Fibroblast of peridontal ligament (primary cell): ENCODE results near the gene PLCH2.

Experiments used
- DNase-seq: peaks from one replicate; pipeline ENCODE4 v3.0.0-alpha.2; 2010; ENCODE audit errors: extremely low read depth

PLCH2 gene

DNA sequence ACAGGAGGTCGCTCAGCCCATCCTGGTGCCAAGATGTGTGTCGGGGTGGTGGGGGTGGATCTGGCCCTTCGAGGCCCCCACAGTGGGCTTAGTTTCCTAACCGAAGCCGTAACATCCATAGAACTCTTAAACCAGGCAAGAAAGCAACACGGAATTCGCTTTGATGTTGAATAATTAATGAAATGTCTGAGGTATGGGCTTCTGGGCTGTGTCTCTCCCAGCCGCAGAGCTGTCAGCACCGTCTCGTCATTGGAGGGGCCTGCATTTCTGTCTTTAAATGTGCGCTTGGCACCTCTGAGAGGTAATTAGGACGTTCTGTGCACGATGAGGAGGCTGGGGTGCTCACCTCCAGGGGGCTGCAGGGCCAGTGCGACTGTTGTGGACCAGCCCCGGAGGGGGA, 13.3 kb upstream of the PLCH2 start:
- no peak for DNase-seq

DNA sequence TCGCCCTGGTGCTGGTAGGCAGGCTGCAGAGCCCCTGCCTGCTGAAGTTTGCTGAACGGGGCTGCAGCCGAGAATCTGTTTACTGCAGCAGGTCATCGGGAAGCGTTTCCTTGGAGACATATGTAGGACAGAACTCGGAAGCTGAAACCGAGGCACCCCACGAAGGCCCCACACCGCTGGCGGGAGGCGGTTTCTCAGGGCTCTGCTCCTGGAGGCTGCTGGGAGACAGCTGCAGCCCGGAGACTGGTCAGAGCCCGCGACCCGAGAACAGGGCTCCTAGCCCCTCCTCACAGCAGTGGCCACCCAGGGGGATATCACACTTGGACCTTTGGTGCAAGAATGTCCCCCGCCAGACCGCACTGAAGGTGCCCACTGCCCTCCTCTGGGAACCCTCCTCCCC, 12.7 kb upstream of the PLCH2 start:
- DNase-seq, result no peak

DNA sequence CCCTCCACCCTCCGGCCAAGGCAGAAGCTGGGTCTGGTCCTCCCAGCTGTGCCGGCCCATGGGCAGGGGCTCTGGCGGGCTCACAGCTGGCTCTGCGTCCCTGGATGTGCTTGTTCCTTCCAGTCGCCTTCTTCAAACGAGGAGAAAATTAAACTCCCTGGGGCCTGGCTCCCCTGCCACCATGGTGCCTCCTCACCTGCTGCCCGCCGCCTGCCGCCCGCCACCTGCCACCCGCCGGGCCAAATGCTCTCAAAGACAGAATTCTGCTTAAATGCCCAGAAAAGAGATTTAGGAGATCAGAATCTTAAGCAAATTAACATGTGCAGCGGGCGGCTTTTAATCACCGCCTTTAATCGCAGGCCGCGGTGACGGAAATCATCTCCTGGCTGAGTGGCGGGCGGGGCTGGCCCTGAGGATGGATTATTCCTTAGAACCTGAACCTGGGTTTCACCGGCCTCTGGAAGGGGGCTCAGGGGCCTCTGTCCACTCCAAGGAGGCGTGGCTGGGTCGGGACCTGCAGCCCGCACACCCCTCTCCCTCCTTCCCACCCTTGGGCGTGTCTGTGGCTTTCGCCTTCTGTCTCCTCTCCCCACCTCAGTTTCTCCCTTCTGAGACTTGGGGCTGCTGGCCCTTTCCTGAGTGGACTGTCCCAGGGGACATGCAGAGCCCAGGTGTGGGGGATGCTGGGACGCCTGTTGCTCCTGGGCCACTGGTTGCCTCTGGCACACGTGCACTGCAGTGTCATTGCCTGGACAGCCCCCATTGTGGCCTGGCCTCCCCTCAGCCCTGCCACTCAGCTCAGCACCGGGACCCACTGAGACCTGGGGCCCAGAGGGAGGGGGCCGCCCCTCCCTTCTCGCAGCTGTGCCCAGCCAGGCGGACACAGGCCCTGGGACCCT, 10.5 kb upstream of the PLCH2 start:
- no peak for DNase-seq

DNA sequence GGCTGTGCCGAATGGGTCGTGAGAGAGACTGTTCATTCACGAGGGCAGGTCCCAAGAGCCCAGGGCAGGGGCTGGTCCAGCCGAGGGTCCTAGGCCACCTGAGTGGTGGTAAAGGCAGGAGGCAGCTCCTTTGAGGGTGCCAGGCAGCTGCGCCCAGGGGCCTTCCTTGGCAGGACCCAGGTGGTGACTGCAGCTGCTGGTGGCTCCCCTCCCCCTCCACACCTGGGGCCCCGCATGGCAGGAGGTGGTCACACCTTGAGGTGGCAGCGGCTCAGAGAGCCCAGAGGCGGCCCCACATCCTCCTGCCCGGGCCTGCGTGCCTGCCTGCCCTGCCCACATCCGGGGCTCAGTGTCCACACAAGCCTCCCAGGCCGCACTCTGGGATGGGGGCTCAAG, 9.8 kb upstream of the PLCH2 start:
- no peak for DNase-seq

DNA sequence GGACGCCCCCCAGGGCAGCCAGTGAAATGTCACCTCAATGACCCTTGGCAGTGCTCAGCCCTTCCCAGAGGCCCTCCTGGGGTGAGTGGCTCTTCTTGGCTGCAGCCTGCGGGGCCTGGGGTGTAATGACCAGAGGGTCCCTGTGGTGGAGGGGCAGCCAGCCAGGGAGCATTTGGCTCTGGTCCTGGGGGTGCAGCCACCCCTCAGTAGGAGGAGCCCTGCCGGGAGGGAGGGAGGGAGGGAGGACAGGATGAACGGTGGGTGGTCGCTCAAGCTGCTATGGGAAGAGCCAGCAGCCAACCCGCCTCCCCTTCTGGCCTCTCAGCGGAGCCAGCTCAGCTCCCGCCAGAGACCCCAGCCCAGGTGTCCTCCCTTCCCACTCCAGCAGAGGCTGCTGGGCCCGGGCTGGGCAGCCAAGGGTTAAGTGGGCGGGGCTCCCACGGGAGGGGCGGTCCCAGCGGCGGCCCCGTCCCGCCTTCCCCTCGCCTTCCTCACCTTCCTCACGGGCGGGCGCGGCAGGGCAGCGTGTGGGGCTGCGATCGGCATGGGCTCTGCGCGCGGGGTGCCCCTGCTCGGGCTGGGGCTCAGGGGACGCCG, 9.0 kb upstream of the PLCH2 start:
- no peak for DNase-seq

DNA sequence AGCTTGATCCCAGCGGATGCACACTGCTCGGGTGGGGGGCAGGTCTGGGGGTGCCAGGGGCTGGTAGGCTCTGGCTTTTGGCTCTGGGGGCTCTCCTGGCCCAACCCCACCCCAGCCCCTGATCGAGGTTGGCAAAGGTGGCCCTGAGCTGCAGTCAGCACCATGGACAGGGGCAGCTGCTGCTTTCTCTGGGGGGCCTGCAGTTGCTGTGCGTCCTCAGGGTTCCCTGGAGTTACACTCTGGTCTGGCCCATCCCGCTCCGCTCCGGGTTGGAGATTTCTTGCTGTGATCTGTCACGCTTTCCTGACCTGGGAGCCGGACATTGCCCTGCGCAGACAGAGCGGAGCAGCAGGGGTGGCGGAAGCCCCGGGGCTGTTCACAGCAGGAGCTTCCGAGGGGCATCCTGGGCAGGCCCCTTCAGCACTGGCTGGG, 8.0 kb upstream of the PLCH2 start:
- peak; percentile 18 for DNase-seq

DNA sequence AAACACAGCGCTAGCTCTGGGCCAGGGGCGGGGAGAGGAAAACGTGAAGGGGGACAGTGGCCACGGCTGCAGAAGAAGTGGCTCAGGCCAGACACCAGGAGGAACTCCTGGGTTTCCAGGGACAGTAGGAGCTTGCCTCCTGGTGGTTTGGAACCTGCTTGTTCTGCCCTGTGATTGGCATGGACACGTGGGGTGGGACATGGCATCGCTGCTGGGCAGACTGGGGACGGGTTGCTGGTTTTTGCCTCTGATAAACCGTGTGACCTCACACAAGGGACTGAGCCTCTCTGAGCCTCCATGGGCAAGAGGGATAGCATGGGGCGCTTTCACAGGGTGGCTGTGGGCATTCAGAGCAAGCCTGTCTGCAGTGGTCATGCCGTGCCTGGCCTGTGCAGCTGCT, 7.5 kb upstream of the PLCH2 start:
- DNase-seq, result no peak

DNA sequence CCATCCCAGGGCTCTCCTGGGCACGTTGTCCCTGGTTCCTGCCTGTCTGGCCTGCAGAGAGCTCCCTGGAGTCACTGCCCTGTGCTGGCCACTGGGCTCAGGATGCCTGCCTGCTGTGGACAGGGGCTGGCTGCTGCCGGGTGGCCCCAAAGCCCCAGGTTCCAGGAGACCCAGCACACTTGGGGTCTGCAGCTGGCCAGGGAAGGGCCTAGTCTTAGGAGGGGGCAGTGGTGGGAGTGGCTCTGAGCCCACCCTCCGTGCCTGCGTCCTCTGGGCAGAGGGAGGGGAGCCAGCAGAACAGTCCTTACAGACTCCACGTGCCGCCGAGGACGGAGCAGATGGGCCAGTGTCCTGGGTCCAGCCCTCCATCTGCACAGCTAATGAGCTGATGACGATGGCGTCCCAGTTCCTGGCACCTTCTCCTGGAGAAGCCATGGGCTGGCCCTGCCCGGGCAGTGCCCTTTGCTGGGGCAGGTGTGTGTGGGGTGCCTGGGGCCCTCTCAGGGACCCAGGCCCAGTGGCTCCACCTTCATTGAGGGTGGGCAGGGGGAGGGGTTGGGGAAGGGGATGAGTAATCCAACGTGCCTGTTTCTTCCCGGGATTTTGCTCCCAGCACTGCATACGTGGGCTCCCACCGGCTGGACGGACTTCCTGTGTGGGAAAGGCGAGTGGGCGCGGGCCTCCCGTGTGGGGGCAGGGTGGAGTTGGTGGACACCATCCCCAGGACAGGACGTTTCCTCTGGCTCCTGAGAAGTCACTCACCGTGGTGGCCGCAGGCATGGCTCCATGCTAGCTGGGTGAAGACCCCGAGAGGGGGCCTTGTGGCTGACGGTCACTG, 6.8 kb upstream of the PLCH2 start:
- no peak for DNase-seq

DNA sequence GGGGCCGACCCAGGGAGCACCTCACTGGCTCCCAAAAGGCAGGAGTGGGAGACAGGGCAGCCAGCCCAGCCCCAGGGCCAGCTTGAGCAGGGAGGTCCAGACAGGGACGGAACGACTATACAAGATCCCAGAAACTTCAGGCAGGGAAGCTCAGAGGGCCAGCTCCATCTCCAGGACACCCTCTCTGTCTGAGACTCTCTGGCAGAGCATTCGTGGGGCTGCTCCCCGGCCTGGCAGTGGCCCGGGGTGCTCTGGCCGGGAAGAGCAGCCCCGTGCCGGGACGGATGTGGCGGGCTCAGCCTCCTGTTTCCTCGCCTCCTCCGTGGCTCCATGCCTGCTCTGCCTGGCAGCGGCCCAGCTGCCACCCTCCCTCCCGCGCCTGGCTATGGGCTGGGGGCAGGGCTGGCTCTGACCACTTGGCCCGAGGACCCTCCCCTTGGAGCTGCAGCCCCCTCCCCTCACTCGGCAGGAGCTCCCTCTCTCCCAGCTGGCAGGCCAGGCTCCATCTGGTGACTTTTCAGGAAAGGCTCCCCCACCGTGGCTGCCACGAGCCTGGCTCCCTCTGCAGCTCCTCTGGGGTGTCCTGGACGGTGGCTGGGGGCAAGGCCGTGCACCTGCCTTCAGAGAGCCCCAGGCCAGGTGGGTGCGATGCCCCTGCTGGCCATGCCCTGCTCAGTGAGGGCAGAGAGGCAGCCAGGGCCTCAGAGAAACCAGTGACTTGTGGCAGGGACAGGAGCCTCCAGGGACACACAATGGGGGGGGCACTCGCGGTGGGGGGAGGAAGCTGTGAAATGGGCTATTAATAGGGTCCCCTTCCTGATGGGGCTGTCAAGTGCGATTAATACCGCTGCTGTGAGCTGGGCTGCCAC, 5.6 kb upstream of the PLCH2 start:
- DNase-seq, result no peak

DNA sequence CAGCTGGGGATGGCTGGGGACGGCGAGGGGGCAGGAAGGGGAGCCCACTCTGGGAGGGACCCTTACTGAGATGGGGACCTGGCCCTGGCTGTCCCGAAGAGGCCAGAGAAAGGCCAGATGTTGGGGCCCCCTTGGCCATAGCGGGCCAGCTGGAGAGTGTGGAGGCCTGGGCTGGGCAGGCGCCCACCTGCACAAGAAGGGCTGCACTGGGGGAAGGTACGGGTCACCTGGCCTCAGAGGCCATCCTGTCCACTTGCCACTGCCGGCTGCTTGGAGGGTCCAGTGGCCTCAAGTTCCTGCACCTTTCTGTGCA, 5.0 kb upstream of the PLCH2 start:
- no peak for DNase-seq

DNA sequence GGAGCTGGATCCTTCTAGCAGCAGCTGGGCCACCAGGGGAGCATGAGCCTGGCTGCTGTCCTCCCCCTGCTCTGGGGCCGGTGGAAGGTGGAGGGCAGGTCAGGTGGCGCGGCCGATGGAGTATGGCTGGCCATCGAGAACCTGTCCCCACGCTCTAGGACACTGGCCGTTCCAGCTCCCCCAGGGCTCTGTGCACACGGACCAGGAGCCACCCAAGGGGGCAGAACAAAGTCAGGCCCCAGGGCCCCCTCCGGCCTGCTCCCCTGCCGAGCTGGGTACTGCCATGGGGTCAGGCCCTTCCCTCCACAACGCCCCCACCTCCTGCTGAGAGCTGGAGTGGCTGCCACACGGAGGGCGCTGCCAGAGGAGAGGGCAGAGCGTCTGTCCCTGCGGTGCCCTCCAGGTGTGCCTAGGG, 4.5 kb upstream of the PLCH2 start:
- DNase-seq, result no peak

DNA sequence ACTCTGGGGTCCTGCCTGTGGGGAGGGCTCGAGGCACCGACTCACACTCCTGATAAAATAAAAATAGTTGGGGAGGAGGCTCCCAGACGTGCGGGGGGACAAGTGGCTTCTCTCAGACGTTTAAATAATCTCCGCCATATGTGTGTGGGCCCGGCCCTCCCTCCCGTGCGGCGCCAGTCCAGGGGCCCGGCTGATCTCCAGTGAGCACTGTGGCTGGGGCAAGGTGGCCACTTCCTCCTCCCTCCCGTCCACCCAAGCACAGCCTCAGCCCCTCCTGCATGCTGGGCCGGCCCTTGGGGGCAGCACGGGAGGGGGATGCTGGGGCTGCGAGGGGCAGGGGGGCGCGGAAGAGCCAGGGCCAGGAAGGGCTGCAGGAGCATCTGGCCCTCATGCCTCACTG, 4.0 kb upstream of the PLCH2 start:
- no peak for DNase-seq

DNA sequence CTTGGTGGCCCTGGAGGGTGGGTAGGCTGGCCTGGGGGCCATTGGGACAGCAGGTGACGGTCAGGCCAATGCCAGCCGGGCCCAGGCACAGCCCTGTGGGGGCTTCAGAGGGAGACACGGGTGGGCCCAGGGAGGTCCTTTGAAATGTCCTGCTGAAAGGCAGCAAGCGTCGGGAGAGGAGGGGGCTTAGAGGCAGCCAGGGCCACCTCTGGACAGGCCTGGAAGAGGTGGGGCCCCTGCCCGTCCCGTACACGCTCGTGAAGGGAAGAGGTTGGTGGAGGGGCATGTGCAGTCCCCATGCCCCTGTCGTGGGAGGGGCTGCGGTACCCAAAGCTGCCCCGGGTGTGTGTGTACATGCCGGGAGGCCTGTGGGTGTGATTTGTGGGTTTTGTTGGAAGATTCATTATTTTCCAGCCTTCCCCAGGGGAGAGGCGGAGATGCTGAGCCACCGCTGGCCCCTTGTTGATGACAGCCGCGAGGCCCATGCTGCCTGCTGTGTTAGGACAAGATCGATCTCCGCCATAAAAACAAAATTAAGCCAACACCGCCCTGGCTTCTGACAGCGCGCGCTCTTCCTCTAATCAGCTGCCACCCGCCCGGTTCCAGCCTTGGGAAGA, 3.4 kb upstream of the PLCH2 start:
- no peak for DNase-seq

DNA sequence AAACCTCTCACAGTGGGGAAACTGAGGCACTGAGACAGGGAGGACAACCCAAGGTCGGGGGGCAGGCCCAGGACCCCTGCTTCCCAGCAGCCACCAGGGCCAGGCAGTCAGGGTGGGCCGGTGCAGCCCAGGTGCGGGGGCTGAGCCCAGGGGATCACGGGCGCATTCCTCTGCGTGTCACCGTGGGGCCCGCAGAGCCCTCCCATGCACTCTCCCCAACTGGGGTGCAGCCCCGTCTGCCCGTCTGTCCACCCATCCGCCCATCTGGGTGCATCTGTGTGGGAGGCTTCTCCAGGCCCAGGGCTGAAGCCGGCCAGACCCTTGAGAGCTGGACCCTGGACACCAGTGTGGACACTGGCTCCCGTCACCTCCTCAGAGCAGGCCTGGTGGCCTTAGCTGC, 2.9 kb upstream of the PLCH2 start:
- no peak for DNase-seq

DNA sequence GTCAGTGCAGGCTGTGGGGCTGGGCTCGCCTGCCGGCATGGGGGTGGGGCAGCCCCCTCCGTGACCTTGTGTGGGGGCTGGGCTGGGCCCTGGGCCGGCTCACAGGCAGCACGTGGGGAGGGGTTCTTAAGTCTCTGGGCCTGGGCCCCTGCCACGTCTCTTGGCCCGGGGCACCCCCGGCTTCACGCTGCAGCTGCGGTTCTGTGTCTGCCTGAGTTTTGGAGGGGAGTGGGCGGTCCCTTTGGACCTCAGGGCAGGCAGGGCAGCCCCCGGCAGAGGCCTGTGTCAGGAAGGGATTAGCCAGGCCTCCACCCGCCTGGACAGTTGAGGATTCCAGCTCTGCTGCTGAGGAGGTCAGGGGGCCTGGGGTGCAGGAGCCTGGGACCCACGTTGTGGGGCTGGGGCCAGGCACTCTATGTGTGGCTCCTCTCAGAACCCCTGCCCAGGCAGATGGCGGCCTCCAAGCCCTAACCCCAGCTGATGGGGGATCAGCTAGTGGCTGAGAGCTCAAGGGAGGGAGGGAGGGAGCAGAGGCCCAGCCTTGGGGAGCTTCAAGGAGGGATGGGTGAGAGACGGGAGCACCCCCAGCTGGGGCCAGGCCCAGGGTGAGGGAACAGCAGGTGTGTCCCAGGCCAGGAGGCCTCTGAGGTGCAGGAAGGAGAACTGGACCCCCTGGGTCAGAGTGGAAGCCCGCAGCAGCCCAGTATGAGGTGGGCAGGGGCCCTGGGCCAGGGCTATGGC, 1.8 kb upstream of the PLCH2 start:
- DNase-seq, result no peak

DNA sequence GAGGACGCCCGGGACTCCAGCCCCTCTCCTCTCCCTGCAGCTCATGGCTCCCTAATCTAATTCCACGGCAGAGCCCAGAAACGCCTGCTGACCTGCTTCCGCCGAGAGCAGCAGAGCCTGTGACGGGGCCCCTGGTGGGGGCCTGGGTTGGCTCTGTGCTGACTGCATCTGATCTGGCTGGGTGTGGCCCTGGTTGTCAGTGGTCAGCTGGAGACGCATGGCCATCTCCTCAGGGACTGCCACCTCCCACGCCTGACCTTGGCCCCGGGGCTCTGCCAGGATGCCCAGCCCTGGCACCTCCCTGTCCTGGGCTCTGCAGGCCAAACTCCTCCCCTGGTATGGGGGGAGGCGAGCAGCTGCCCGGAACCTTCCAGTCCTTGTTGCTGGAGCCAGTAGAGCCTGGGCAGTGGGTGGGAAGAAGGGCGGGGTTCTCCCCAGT, 1.1 kb upstream of the PLCH2 start:
- no peak for DNase-seq

DNA sequence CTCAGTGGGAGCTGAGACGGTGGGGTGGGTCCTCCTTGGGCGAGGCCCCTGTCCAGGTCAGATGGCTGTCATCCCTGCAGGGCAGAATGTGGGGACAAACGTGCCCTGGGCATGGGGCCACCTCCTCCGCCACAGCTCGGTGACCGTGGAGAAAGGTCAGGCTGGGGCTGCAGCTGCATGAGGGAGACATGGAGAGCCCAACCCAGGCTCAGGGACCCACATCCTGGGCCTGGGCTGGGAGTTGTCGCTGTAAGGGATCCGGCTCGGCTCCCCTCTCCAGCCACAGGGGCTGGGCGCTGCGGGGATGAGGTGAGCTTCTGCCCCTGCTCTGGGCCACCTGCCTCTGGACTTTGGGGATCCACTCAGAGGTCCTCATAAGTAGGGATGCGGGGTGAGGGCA, 518 bp upstream of the PLCH2 start:
- DNase-seq, result no peak

DNA sequence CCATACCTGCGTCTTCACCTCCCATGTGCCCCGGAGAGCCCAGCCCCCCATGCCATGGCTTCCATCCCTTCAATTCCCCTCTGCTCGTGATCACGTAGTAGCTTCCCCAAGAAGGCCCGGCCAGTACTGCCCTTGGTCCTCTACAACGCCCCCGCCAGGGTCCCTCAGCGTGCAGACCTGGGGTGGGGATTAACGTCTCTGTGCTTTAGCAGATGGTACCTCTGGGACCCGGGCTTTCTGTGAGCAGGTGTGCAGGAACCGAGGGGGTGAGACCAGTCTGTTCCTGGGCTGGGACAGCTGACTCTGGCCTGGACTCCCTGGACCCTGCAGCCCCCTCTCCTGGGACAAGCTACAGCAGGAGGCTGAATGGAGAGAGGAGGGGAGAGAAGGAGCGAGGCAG, 1.2 kb downstream of the PLCH2 start:
- no peak for DNase-seq

DNA sequence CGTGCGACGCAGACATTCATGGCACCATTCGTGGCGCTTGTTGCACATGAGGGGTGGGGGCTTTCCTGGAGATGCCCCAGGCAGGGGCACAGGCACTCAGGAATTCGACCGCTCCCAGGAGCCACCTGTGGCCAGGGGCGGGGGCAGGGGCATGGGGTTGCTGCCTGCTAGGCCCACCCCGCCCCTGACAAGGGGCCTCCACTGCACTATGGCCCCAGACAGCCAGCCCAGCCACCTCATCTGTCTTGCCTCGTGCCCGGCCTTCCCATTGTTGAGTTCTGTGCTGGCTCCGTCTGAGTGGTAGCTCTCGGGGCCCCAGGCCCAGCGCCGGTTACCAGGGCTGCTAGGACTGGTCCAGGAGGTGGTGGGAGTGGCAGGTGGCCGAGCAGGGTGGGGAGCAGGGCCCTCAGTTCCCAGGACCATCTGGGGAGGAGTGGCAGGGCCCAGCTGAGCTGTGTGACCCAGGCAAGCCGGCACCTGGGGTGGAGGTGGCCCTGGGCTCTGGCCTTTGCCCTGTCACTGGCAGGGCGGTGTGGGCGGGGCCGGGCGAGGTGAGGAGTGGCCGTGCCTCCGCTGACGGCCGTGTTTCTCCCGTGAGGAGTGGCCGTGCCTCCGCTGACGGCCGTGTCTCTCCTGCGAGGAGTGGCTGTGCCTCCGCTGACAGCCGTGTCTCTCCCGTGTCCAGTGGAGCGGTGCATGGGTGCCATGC, 1.9 kb downstream of the PLCH2 start:
- DNase-seq, result no peak

DNA sequence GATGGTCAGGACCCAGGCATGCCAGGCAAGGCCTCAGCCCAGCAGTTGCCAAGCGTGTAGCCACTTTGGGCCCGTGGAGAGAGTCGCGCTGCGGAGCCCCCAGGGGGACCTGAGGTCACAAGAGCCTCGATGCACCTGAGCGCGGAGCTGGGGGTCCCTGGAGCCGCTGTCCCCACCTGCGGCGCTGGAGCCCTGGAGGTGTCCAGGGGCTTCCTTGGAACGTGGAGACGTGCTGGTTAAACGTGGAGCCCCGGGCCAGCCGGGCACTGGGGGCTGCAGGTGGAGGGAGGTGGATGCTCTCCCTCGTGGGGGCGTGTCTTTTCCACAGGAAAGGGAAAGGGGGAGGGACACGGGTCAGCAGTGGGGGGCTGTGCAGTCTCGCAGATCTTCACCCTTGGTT, 3.1 kb downstream of the PLCH2 start:
- no peak for DNase-seq
